ENCODE results near the gene KRTAP12-1.
"Not testable (repeated sequence)": the region's sequence is repeated elsewhere in the genome, so short reads cannot be mapped to it uniquely, and the experiment has no call there.

KRTAP12-1 gene

GRCh38 chr21:44697811-44698734 is 16.1 kb upstream of the KRTAP12-1 start:
- DNase-seq (ENCODE audit: low read depth, low spot score): no peak

GRCh38 chr21:44697172-44697810 is 15.3 kb upstream of the KRTAP12-1 start, which contains the start of gene KRTAP10-12:
KRTAP10-12 (plus strand) TSS chr21:44697172; CDS start chr21:44697202, 30 bp downstream.
- not testable (repeated sequence) for DNase-seq (ENCODE audit: low read depth, low spot score)

DNA sequence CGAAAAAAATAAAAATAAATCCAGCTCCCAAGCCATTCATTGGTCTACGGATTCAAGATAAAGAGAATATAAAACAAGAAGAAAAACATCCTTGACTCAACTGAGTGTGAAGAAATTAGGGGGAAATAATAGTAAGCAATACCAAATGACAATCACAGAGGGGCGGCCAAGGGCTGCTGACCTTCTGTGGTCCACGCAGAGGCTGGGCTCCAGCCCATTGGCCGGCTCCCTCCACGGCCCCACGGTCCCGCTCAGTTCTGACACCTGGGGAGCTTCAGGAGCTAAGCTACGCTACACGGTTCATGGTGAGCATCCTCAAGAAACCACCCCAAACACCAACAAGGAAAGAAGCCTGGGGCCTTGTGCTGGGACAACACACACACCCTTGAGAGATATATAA is 14.6 kb upstream of the KRTAP12-1 start:
- no peak for DNase-seq (ENCODE audit: low read depth, low spot score)

GRCh38 chr21:44695641-44696040 is 13.7 kb upstream of the KRTAP12-1 start:
- no peak for DNase-seq (ENCODE audit: low read depth, low spot score)

GRCh38 chr21:44695184-44695583 is 13.2 kb upstream of the KRTAP12-1 start:
- DNase-seq (ENCODE audit: low read depth, low spot score): no peak

DNA sequence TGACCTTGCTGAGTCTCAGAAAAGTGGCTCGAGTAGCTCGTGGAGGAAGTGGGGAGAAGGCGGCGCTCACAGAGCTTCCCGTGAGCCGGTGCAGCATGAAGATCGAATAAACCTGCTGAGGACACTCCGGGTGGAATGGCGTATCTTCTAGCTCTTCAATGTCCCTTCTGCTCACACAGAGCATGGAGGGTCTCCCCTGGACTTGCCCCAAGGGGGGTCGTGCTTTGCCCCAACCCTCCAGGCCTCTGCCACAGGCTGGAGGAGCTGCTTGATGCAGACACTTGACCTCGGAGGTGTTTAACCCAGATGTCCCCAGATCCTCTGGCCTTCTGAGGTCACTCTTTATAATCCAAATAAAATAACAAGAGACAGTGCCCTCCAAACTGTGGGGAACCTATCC is 12.8 kb upstream of the KRTAP12-1 start:
- no peak for DNase-seq (ENCODE audit: low read depth, low spot score)

DNA sequence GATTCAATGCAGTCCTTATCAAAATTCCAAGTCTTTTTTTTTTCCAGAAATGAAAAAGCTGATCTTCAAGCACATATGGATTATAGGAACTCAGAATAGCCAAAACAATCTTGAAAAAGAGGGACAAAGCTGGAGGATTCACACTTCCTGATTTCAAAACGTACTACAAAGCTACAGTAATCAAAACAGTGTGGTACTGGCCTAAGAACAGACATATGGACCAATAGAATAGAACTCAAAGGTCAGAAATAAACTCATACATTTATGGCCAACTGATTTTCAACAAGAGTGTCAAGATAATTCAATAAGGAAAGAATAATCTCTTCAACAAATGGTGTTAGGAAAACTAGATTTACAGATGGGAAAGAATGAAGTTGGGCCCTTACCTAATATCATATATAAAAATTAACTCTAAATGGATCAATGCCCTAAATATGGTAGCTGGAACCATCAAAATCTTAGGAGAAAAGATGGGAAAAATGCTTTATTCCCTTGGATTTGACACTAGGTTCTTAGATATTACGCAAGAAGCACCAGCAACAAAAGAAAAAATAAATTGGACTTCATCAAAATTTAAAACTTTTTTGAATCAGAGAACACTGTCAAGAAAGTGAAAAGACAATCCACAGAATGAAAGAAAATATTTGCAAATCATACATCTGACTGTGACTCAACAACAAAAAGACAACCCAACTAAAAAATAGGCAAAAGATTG is 11.0 kb upstream of the KRTAP12-1 start:
- DNase-seq (ENCODE audit: low read depth, low spot score): no peak

DNA sequence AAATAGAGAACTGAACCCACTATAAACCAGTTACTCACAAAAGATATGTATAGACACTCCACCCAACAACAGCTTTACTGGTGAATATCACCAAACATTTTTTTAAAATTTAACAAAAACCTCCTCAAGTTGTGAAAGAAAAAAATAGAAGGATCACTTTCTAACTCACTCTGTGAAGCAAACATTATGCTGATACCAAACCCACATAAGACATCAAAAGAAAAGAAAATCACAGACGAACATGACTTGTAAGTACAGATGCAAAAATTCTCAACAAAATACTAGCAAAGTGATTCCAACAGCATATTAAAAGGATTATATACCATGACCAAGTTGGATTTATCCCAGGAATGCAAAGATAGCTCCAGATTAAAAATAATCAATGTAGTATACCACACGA is 9.7 kb upstream of the KRTAP12-1 start:
- no peak for DNase-seq (ENCODE audit: low read depth, low spot score)

GRCh38 chr21:44689740-44690139 is 7.8 kb upstream of the KRTAP12-1 start:
- DNase-seq (ENCODE audit: low read depth, low spot score): not testable (repeated sequence)

- DNase-seq (ENCODE audit: low read depth, low spot score): no peak
Observed at GRCh38 chr21:44687671-44688070, 5.7 kb upstream of the KRTAP12-1 start.

DNA sequence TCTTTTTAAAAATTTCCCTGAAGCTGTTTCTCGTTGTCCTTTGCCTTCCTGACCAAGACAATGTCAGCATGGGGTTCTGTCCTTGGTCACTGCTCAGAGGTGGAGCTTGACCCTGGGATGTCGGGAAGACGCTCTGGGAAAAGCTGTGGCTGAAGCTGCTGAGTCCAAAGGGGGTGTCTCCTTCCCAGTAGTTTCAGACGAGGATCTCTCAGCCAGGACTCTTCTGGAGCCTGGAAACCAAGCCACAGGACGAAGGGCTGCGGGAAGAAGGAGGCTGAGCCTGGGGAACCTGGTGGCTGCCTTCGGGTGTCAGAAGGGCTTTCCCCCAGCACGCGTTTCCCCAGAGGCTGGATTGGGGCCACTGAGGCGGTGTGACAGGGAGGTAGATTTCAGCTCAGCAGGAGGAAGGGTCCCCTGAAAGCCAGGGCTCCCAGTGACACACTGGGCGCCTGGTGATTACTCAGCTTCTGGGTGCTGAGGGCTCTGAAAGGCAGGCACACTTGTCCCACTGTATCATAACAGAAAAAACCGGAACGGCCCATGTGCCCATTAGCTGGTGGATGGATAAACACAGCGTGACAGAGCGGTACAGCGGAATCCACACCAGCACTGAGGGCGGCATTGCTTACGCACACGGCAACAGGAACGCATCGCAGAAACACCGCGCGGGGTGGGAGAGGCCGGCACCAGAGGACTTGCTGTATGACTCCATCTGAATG is 5.0 kb upstream of the KRTAP12-1 start:
- no peak for DNase-seq (ENCODE audit: low read depth, low spot score)

- no peak for DNase-seq (ENCODE audit: low read depth, low spot score)
Observed at GRCh38 chr21:44686000-44686781, 4.2 kb upstream of the KRTAP12-1 start.

GRCh38 chr21:44685050-44685449 is 3.1 kb upstream of the KRTAP12-1 start:
- DNase-seq (ENCODE audit: low read depth, low spot score): not testable (repeated sequence)

- no peak for DNase-seq (ENCODE audit: low read depth, low spot score)
Observed at GRCh38 chr21:44684483-44684882, 2.5 kb upstream of the KRTAP12-1 start.

GRCh38 chr21:44684077-44684476 is 2.1 kb upstream of the KRTAP12-1 start:
- no peak for DNase-seq (ENCODE audit: low read depth, low spot score)

- DNase-seq (ENCODE audit: low read depth, low spot score): no peak
Observed at GRCh38 chr21:44682580-44683151, 703 bp upstream of the KRTAP12-1 start.

DNA sequence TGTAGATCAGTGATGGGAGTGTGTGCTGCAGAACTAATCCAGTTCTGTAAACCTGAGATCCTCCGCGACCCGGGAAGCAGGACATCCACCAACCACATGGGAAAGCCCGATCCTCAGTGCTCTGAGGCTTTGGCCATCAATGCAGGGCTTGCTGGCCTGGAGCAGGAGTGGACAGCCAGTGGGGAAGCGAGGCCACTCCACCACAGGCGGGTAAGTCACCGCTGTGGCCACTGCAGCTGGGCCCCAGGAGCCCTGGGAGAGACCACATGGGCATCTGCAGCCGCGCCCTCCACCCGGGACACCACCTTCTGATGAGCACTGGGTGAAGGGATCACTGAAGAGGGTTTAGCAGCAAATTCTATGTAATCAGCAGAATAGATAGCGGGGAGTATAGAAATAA is 811 bp downstream of the KRTAP12-1 start:
- no peak for DNase-seq (ENCODE audit: low read depth, low spot score)

GRCh38 chr21:44677881-44678280 is 4.1 kb downstream of the KRTAP12-1 start:
- DNase-seq (ENCODE audit: low read depth, low spot score): no peak

DNA sequence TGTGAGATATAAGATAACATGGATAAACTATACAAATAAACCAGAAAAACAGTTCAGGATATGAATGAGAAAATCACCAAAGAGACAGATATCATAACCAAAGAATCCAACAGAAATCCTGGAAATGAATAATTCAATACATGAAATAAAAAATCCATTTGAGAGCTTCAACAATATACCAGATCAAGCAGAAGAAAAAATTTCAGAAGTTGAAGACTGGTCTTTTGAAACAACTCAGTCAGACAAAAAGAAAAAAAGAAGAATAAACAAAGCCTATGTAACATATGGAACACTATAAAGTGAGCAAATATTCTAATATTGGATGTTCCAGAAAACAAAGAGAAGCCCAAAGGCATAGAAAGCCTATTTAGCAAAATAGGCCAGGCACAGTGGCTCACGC is 10.1 kb downstream of the KRTAP12-1 start:
- no peak for DNase-seq (ENCODE audit: low read depth, low spot score)

GRCh38 chr21:44670642-44671432 is 11.1 kb downstream of the KRTAP12-1 start:
- no peak for DNase-seq (ENCODE audit: low read depth, low spot score)
